ENCODE measurements around the gene GAST.

DNA sequence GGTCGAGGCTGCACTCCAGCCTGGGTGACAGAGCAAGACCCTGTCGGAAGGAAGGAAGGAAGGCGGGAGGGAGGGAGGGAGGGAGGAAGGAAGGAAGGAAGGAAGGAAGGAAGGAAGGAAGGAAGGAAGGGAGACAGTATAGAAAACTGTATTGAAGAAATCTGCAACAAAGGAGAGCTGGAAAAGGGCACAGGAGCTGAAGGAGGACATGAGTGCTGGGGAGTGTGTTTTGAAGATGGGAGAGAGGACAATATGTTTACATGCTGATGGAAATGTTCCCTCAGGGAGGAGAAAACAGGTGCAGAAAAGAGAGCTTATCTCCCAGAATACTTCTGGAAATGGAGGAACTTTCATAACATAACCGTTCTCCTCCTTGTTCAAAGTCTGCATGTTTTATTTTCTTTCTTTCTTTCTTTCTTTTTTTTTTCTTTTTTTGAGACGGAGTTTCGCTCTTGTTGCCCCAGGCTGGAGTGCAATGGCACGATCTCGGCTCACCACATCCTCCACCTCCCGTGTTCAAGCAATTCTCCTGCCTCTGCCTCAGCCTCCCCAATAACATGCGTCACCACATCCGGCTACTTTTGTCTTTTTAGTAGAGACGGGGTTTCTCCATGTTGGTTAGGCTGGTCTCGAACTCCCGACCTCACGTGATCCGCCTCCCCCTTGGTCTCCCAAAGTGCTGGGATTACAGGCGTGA is 25.0 kb downstream of the GAST start:
- TF ChIP-seq FOS (IDR thresholded peaks at IDR 0.05; ENCODE audit: low read depth, low read length) (no peak), BHLHE40 (IDR thresholded peaks at IDR 0.05; ENCODE audit: low read depth, low read length) (no peak), POLR2A (IDR thresholded peaks at IDR 0.05; ENCODE audit: low read depth, low read length) (no peak), MAFK (IDR thresholded peaks at IDR 0.05; ENCODE audit: low read depth, low read length) (no peak), CHD1 (IDR thresholded peaks at IDR 0.05; ENCODE audit: low read depth, low read length) (no peak), CEBPB (IDR thresholded peaks at IDR 0.05; ENCODE audit: low read depth, low read length) (no peak), RAD21 (IDR thresholded peaks at IDR 0.05; ENCODE audit: low read length) (no peak), RCOR1 (IDR thresholded peaks at IDR 0.05; ENCODE audit: insufficient replicate concordance, low read length) (no peak), MXI1 (IDR thresholded peaks at IDR 0.05; ENCODE audit: borderline replicate concordance, low read depth, low read length) (no peak), NFE2L2 (IDR thresholded peaks at IDR 0.05; ENCODE audit: low read depth, low read length) (no peak), MAZ (IDR thresholded peaks at IDR 0.05; ENCODE audit: borderline replicate concordance, low read depth, low read length) (no peak), RFX5 (IDR thresholded peaks at IDR 0.05; ENCODE audit: low read depth, low read length) (no peak)
- TF ChIP-seq, protein P1, sequence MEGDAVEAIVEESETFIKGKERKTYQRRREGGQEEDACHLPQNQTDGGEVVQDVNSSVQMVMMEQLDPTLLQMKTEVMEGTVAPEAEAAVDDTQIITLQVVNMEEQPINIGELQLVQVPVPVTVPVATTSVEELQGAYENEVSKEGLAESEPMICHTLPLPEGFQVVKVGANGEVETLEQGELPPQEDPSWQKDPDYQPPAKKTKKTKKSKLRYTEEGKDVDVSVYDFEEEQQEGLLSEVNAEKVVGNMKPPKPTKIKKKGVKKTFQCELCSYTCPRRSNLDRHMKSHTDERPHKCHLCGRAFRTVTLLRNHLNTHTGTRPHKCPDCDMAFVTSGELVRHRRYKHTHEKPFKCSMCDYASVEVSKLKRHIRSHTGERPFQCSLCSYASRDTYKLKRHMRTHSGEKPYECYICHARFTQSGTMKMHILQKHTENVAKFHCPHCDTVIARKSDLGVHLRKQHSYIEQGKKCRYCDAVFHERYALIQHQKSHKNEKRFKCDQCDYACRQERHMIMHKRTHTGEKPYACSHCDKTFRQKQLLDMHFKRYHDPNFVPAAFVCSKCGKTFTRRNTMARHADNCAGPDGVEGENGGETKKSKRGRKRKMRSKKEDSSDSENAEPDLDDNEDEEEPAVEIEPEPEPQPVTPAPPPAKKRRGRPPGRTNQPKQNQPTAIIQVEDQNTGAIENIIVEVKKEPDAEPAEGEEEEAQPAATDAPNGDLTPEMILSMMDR (conservative IDR thresholded peaks at IDR 0.05; ENCODE audit: low read depth, low read length) = no peak
- TF ChIP-seq, protein P2, sequence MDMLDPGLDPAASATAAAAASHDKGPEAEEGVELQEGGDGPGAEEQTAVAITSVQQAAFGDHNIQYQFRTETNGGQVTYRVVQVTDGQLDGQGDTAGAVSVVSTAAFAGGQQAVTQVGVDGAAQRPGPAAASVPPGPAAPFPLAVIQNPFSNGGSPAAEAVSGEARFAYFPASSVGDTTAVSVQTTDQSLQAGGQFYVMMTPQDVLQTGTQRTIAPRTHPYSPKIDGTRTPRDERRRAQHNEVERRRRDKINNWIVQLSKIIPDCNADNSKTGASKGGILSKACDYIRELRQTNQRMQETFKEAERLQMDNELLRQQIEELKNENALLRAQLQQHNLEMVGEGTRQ (IDR thresholded peaks at IDR 0.05; ENCODE audit: low read depth, low read length) = no peak
